Suprapubic skin (tissue), 4 donors: ENCODE data around the gene FITM1. TPM values are rescaled to one million over a fixed set of nuclear protein-coding genes. Genes with fewer than 3 reads are reported as not detected.

ENCODE experiments used
- DNase-seq, 2 donors: peaks; one replicate each; pipeline ENCODE4 v3.0.0-alpha.2; 2019; ENCODE audit warnings: low spot score in 2 of 2
- H3K27ac ChIP-seq: fragments of 200-600 bp; sonication (generic); one replicate; pipeline ENCODE4 v1.5.1; 2019
- H3K27me3 ChIP-seq: fragments of 200-600 bp; sonication (generic); one replicate; pipeline ENCODE4 v1.5.1; 2019
- H3K36me3 ChIP-seq: fragments of 200-600 bp; sonication (generic); one replicate; pipeline ENCODE4 v1.5.1; 2019
- H3K4me1 ChIP-seq: fragments of 200-600 bp; sonication (generic); one replicate; pipeline ENCODE4 v1.5.1; 2019
- H3K4me3 ChIP-seq: fragments of 200-600 bp; sonication (generic); one replicate; pipeline ENCODE4 v1.5.1; 2019; ENCODE audit warnings: mild to moderate bottlenecking
- H3K9me3 ChIP-seq: fragments of 200-600 bp; sonication (generic); one replicate; pipeline ENCODE4 v1.5.1; 2019
- EP300 ChIP-seq: sonication (generic); formaldehyde crosslinking; IDR thresholded peaks from one replicate; pipeline ENCODE4 v1.6.1; 2017; ENCODE audit warnings: antibody characterized with exemption
- POLR2A ChIP-seq, 2 donors: fragments of 450-650 bp; IDR thresholded peaks; one replicate each; pipeline ENCODE4 v1.6.1; 2017; ENCODE audit warnings: antibody characterized with exemption in 2 of 2, mild to moderate bottlenecking in 2 of 2, moderate library complexity in 2 of 2
- POLR2AphosphoS5 ChIP-seq, 3 donors: sonication (generic); formaldehyde crosslinking; IDR thresholded peaks; one replicate each; pipeline ENCODE4 v1.6.1; 2017; ENCODE audit warnings: antibody characterized with exemption in 3 of 3
- WGBS: methylation state at CpG from one replicate; pipeline ENCODE4 v1.1.5; 2018; 5-methylcytosine and 5-hydroxymethylcytosine counted together
- total RNA-seq, 4 donors: library from RNA; depleted of rRNA; stranded (reverse); fragments of >200 nt; gene quantifications; one replicate each; pipeline ENCODE4 v1.1.0, GENCODE V29; 2016
- TF ChIP-seq, protein P1 (sequence below), 2 donors: fragments of 200-600 bp in 1 of 2; fragments of 450-650 bp in 1 of 2; sonication (generic) in 1 of 2; IDR thresholded peaks; one replicate each; pipeline ENCODE4 v1.5.1; 2016 to 2019; ENCODE audit warnings: antibody characterized with exemption in 2 of 2, mild to moderate bottlenecking in 1 of 2, moderate library complexity in 1 of 2

FITM1 gene
- total RNA-seq, 4 donors from 2014 or later = 1.7 to 3.4 (median 2.3) TPM; not detected in 1

DNA sequence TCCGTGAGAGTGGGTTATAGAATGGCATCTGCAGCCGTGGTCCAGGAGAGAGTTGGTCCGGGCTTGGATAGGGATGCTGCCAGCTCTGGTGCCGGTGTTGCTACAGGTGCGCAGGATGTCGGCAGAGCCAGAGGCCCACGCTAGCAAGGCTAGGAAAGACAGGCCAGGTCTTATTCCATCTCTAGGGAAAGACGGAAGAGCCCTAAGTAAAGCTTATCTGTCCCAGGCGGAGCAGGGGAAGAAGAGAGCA lies 5.0 kb downstream of the FITM1 start:
- peak overlapping the region; percentile 93 for H3K27ac ChIP-seq
- TF ChIP-seq POLR2A (IDR thresholded peaks at IDR 0.05) (no peak), EP300 (no peak), POLR2AphosphoS5 (IDR thresholded peaks at IDR 0.05) (no peak)
- TF ChIP-seq, protein P1, sequence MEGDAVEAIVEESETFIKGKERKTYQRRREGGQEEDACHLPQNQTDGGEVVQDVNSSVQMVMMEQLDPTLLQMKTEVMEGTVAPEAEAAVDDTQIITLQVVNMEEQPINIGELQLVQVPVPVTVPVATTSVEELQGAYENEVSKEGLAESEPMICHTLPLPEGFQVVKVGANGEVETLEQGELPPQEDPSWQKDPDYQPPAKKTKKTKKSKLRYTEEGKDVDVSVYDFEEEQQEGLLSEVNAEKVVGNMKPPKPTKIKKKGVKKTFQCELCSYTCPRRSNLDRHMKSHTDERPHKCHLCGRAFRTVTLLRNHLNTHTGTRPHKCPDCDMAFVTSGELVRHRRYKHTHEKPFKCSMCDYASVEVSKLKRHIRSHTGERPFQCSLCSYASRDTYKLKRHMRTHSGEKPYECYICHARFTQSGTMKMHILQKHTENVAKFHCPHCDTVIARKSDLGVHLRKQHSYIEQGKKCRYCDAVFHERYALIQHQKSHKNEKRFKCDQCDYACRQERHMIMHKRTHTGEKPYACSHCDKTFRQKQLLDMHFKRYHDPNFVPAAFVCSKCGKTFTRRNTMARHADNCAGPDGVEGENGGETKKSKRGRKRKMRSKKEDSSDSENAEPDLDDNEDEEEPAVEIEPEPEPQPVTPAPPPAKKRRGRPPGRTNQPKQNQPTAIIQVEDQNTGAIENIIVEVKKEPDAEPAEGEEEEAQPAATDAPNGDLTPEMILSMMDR (IDR thresholded peaks at IDR 0.05) = no peak
- WGBS = 7% methylated on average over 9 of the region's 9 CpGs
- no peak for DNase-seq
- H3K36me3 ChIP-seq = peaks cover 22% of the 10 kb centered on the region
- peaks cover 52% of the 10 kb centered on the region for H3K4me1 ChIP-seq
- no peaks in the 10 kb centered on the region for H3K27me3 ChIP-seq
- peak overlapping the region; percentile 99 for H3K4me3 ChIP-seq
- H3K9me3 ChIP-seq = no peaks in the 10 kb centered on the region

DNA sequence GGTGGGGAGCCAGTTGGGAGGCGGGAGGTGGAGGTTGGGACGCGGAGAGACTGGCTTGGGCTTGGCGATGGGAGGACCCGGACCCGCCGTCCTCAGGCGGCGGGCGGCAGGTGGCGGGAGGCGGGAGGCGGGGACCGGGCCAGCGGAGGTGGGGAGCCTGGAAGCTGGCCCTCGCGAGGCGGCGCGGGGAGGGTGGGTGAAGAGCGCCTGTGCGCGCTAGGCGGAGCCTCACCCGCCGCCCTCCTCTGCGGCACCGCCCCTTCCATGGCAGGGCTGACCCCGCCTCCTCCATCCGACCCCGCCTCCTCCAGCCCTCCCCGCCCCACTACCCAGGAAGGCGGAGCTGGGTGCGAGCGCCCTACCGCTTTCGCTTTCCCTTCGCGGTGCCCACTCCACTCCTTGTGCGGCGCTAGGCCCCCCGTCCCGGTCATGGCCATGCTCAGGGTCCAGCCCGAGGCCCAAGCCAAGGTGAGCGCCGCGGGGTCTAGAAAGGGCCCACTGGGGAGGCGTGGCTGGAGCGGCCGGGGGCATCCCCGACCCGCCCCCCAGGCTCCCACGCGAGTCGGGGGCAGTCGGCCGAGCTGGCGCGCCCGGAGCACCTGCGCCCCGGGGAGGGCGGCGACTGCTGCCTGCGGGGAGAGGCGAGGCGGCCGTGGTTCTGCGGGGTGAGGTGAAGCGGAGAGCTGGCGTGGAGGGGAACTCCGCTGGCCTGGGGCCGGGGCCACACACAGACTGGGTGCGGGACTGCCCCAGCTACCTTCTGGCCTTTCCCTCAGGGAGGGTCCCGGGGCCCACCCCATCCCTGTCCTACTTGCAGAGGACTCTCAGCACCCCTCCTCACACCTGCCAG lies 5.6 kb downstream of the FITM1 start, which contains the start of gene PSME1:
TSS of gene PSME1 (plus strand) at position 361 of the 850 bp plus-strand sequence. CDS start at position 430, 69 bp downstream.
- Histone ChIP-seq H3K36me3 (peaks cover 22% of the 10 kb centered on the region), H3K4me3 (peak within 1 kb of the TSS; percentile 99), H3K9me3 (no peaks in the 10 kb centered on the region), H3K4me1 (peaks cover 57% of the 10 kb centered on the region), H3K27ac (peak within 1 kb of the TSS; percentile 93), H3K27me3 (no peaks in the 10 kb centered on the region)
- peak; percentile 94 to 97 for DNase-seq
- WGBS = 0% methylated on average over 45 of the region's 75 CpGs
- peak in 2 of 3 donors; percentile 8 to 13 for TF ChIP-seq POLR2AphosphoS5 (IDR thresholded peaks at IDR 0.05)
- TF ChIP-seq EP300 = no peak

DNA sequence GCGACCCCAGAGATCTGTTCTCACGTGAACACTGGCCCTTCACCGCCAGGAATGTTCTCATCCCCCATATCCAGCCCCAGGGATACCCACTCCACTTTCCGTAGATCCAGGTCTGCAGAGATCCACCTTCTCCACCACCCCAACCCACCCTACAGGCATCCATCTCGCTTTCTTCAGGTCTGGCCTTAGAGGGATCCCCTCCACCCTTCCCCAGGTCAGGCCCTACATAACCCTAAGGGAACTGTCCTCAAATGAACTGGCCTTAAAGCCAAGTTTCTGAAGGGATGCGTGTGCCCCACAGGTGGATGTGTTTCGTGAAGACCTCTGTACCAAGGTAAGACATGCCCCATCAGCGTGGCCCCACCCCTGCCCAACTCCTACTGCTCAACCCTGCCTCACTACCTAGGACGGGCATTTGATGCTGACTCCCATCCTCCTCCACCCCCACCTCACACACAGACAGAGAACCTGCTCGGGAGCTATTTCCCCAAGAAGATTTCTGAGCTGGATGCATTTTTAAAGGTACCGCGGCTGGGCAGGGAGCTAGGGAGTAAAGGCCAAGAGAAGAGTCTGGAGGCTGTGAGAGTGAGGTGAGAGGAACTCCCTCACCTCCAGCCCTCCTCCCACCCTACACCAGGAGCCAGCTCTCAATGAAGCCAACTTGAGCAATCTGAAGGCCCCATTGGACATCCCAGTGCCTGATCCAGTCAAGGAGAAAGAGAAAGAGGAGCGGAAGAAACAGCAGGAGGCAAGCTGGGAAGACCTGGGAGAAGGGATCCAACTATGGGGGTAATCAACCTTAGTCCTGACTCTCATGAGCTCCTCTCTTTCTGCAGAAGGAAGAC lies 6.4 kb downstream of the FITM1 start:
- Histone ChIP-seq H3K4me3 (peak overlapping the region; percentile 99), H3K4me1 (peaks cover 55% of the 10 kb centered on the region), H3K27me3 (no peaks in the 10 kb centered on the region), H3K9me3 (no peaks in the 10 kb centered on the region), H3K27ac (peak overlapping the region; percentile 93), H3K36me3 (peaks cover 22% of the 10 kb centered on the region)
- no peak for DNase-seq
- 29% methylated on average over 13 of the region's 13 CpGs for WGBS
- TF ChIP-seq, protein P1 (IDR thresholded peaks at IDR 0.05) = no peak
- TF ChIP-seq EP300 (no peak), POLR2AphosphoS5 (IDR thresholded peaks at IDR 0.05) (no peak), POLR2A (IDR thresholded peaks at IDR 0.05) (no peak)

DNA sequence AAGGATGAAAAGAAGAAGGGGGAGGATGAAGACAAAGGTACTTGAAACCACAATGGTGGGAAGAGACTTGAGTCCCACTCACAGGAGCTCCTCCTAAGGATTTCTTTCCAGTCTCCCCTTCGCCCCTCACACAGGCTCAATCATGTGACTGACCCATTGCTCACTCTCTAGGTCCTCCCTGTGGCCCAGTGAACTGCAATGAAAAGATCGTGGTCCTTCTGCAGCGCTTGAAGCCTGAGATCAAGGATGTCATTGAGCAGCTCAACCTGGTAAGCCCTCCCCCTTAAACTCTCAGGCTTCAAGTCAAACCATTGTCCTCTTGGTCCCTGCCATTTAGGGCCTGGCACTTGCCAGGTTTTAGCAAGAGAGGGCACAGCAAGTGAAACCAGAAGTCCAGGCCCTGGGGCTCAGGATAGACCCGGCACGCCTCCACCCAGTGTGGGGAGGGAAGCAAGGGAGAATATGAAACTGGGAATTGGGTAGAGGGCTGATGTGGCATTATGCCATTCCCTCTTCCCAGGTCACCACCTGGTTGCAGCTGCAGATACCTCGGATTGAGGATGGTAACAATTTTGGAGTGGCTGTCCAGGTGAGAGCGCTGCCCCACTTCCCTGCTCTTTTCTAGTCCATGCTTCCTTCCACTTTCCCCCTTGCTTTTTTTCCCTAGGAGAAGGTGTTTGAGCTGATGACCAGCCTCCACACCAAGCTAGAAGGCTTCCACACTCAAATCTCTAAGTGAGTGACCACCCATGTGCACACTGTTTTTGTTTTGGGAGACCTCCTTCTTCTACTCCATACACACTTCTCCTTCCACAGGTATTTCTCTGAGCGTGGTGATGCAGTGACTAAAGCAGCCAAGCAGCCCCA lies 7.3 kb downstream of the FITM1 start:
- Histone ChIP-seq H3K4me3 (no peak overlapping the region), H3K36me3 (peaks cover 22% of the 10 kb centered on the region)

More for the DNA sequence above, 7.3 kb downstream of the FITM1 start:
- DNase-seq = no peak
- Histone ChIP-seq H3K9me3 (no peaks in the 10 kb centered on the region), H3K27ac (no peak overlapping the region), H3K4me1 (peaks cover 55% of the 10 kb centered on the region), H3K27me3 (no peaks in the 10 kb centered on the region)
- no peak for TF ChIP-seq POLR2AphosphoS5 (IDR thresholded peaks at IDR 0.05)
- no peak for TF ChIP-seq EP300
- TF ChIP-seq, protein P1 (IDR thresholded peaks at IDR 0.05) = no peak
- no peak for TF ChIP-seq POLR2A (IDR thresholded peaks at IDR 0.05)
- 85% methylated on average over 8 of the region's 8 CpGs for WGBS
